Thyroid gland (tissue), 4 donors: Measurements from ENCODE around the gene HAO2. TPM values are rescaled to one million over a fixed set of nuclear protein-coding genes. Genes with fewer than 3 reads are reported as not detected.

Experiments
- DNase-seq, 2 donors: peaks; one replicate each; pipeline ENCODE4 v3.0.0-alpha.2; 2019
- H3K27ac ChIP-seq, 3 donors: fragments of 200-600 bp; sonication (generic); 1 replicate in 2 of 3; 2 replicates in 1 of 3; pipeline ENCODE4 v1.5.1; 2016 to 2019; ENCODE audit warnings: mild to moderate bottlenecking in 1 of 3, moderate library complexity in 1 of 3
- H3K27me3 ChIP-seq: fragments of 200-600 bp; sonication (generic); one replicate; pipeline ENCODE4 v1.5.1; 2019
- H3K36me3 ChIP-seq, 2 donors: fragments of 200-600 bp; sonication (generic); one replicate each; pipeline ENCODE4 v1.5.1; 2016 to 2019
- H3K4me1 ChIP-seq, 2 donors: fragments of 200-600 bp; sonication (generic); one replicate each; pipeline ENCODE4 v1.5.1; 2017 to 2019
- H3K4me3 ChIP-seq, 3 donors: fragments of 200-600 bp; sonication (generic); replicated peaks in 1 of 3; 1 replicate in 2 of 3; 2 replicates in 1 of 3; pipeline ENCODE4 v1.5.1; 2016; ENCODE audit warnings: mild to moderate bottlenecking in 1 of 3
- H3K9me3 ChIP-seq: fragments of 200-600 bp; sonication (generic); one replicate; pipeline ENCODE4 v1.5.1; 2017
- POLR2A ChIP-seq, 2 donors: fragments of 450-650 bp; IDR thresholded peaks; one replicate each; pipeline ENCODE4 v1.6.1; 2017; ENCODE audit warnings: antibody characterized with exemption in 2 of 2, mild to moderate bottlenecking in 2 of 2, moderate library complexity in 1 of 2
- WGBS, 2 donors: methylation state at CpG; one replicate each; pipeline ENCODE4 v1.1.5; 2017; 5-methylcytosine and 5-hydroxymethylcytosine counted together
- intact Hi-C: fragments of 100-400 bp; cut with DNase I; formaldehyde crosslinking; loops from one replicate; pipeline ENCODE4 v1.15.1; 2023
- total RNA-seq, 4 donors: library from RNA; depleted of rRNA; stranded (reverse); fragments of >200 nt; gene quantifications; one replicate each; pipeline ENCODE4 v1.2.3, GENCODE V29; 2016
- TF ChIP-seq, protein P1 (sequence below), 6 experiments: fragments of 200-600 bp in 3 of 6; fragments of 450-650 bp in 3 of 6; sonication (generic) in 3 of 6; IDR thresholded peaks; one replicate each; pipeline ENCODE4 v1.5.1; 2016 to 2019; ENCODE audit warnings: antibody characterized with exemption in 6 of 6, mild to moderate bottlenecking in 2 of 6, inconsistent platforms in 1 of 6, moderate library complexity in 1 of 6

Gene HAO2
- total RNA-seq, 4 donors from 2014 or later: not detected

DNA sequence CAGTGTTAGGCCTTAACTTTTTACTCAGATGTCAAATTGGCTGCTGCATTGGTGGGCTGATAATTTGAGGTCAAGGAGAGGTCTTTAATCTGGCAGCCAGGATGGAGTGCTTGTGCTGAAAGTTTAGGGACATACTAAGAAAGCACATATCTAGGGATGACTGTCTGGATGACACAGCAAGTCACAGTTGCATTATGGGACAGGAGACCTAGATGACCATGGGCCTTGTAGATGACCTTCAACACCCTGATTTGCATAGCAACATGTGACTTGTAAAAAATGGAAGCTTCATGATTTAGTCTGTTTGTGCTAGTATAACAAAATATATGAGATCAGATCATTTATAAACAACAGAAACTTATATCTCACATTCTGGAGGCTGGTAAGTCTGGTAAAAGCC lies 28.4 kb downstream of the HAO2 start:
- Histone ChIP-seq H3K4me1 (no peaks in the 10 kb centered on the region), H3K9me3 (no peaks in the 10 kb centered on the region), H3K27me3 (no peaks in the 10 kb centered on the region), H3K36me3 (no peaks in the 10 kb centered on the region), H3K4me3 (no peak overlapping the region), H3K27ac (no peak overlapping the region)
- no peak for TF ChIP-seq POLR2A (IDR thresholded peaks at IDR 0.05)
- TF ChIP-seq, protein P1, sequence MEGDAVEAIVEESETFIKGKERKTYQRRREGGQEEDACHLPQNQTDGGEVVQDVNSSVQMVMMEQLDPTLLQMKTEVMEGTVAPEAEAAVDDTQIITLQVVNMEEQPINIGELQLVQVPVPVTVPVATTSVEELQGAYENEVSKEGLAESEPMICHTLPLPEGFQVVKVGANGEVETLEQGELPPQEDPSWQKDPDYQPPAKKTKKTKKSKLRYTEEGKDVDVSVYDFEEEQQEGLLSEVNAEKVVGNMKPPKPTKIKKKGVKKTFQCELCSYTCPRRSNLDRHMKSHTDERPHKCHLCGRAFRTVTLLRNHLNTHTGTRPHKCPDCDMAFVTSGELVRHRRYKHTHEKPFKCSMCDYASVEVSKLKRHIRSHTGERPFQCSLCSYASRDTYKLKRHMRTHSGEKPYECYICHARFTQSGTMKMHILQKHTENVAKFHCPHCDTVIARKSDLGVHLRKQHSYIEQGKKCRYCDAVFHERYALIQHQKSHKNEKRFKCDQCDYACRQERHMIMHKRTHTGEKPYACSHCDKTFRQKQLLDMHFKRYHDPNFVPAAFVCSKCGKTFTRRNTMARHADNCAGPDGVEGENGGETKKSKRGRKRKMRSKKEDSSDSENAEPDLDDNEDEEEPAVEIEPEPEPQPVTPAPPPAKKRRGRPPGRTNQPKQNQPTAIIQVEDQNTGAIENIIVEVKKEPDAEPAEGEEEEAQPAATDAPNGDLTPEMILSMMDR (IDR thresholded peaks at IDR 0.05): no peak
- intact Hi-C loops: no loop called here
- DNase-seq: no peak

DNA sequence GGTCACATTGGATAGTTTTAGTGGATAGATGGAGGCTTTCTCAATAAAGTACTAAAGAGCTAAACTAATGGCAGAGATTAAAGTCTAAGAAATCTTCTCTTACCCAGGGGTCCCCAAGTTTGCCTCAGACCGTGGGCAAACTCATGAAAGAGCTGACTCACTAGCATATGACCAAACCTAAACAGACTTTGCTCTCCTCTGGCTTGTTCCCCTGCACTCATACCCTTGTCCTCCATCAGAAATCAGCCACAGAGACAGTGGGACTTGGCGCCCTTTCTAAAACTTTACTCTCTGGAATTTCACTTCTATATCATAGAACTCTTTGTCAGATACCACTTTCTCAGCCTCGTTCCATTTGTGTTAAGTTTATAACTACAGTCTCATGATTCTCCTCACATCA lies 29.4 kb downstream of the HAO2 start:
- no peak overlapping the region for H3K4me3 ChIP-seq
- TF ChIP-seq, protein P1 (IDR thresholded peaks at IDR 0.05): no peak
- TF ChIP-seq POLR2A (IDR thresholded peaks at IDR 0.05): no peak
- H3K4me1 ChIP-seq: no peaks in the 10 kb centered on the region
- intact Hi-C loops: no loop called here
- H3K9me3 ChIP-seq: no peaks in the 10 kb centered on the region
- no peak for DNase-seq
- H3K36me3 ChIP-seq: no peaks in the 10 kb centered on the region
- H3K27ac ChIP-seq: no peak overlapping the region
- 85 to 87% methylated on average over 3 of the region's 3 CpGs for WGBS, 2 donors
- no peaks in the 10 kb centered on the region for H3K27me3 ChIP-seq

DNA sequence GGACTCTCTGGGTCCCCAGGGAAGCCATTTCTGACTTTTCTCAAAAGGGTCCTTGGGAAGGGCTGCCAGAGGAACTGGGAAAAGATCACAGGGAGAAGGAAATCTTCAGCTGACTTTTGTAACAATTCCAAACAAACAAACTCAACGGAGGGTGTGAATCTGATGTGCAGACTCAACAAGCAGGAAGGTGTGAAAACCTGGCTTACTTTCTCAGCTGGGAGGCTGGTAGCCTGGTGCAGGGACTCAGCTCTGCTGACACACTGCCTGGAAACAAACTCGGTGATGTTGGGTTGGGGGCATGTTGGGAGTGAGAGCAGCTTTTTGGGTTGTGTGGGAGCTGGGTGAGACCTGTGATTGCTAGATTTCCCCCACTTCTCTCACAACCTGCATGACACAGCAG lies 36.2 kb downstream of the HAO2 start:
- Histone ChIP-seq H3K27ac (no peak overlapping the region), H3K9me3 (no peaks in the 10 kb centered on the region), H3K36me3 (no peaks in the 10 kb centered on the region), H3K4me3 (no peak overlapping the region), H3K27me3 (no peaks in the 10 kb centered on the region), H3K4me1 (no peaks in the 10 kb centered on the region)
- intact Hi-C loops: no loop called here
- 18 to 38% methylated on average over 2 of the region's 2 CpGs for WGBS, 2 donors
- no peak for DNase-seq
- no peak for TF ChIP-seq POLR2A (IDR thresholded peaks at IDR 0.05)
- TF ChIP-seq, protein P1 (IDR thresholded peaks at IDR 0.05): no peak

- no peak for DNase-seq
- no peak overlapping the region for H3K27ac ChIP-seq
- no peaks in the 10 kb centered on the region for H3K36me3 ChIP-seq
- no peak overlapping the region for H3K4me3 ChIP-seq
- TF ChIP-seq, protein P1 (IDR thresholded peaks at IDR 0.05): no peak
- no peak for TF ChIP-seq POLR2A (IDR thresholded peaks at IDR 0.05)
- H3K4me1 ChIP-seq: no peaks in the 10 kb centered on the region
- no peaks in the 10 kb centered on the region for H3K9me3 ChIP-seq
- intact Hi-C loops: no loop called here
- H3K27me3 ChIP-seq: no peaks in the 10 kb centered on the region
Observed at GRCh38 chr1:119409731-119410130, 41.1 kb downstream of the HAO2 start.

DNA sequence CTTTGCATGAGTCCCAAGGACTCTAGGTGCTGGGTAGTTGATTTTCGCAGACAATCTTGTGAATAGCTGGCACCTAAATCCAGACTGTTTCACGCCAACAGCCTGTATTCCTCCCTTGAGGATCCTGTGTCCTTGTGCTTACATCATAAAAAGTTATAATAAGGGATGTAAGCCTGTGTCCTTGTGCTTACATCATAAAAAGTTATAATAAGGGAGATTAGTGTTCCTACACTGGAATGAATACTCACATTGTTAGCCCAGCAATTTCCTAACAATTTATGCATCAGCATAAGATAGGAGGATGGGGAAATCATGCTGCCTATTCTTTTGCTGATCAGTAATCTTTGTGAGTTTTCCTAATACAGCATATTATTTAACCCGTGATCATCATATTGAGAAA lies 42.4 kb downstream of the HAO2 start:
- no peaks in the 10 kb centered on the region for H3K36me3 ChIP-seq
- TF ChIP-seq, protein P1 (IDR thresholded peaks at IDR 0.05): no peak
- no peak for TF ChIP-seq POLR2A (IDR thresholded peaks at IDR 0.05)
- intact Hi-C loops: no loop called here
- no peak for DNase-seq
- H3K27ac ChIP-seq: no peak overlapping the region
- H3K4me3 ChIP-seq: no peak overlapping the region
- H3K9me3 ChIP-seq: no peaks in the 10 kb centered on the region
- WGBS, 2 donors: 85 to 91% methylated on average over 3 of the region's 3 CpGs
- no peaks in the 10 kb centered on the region for H3K4me1 ChIP-seq
- H3K27me3 ChIP-seq: no peaks in the 10 kb centered on the region
